ENCODE data around the gene RTCA. TPM values are rescaled to one million over a fixed set of nuclear protein-coding genes. Genes with fewer than 3 reads are reported as not detected.

The RTCA gene
- total RNA-seq, 6 donors from 2014 or later: 12.1 to 36.4 (median 30.3) TPM

GRCh38 chr1:100249537-100250257 lies 16.3 kb upstream of the RTCA start, which contains the start of gene DBT:
Gene DBT, minus strand, starts transcription at chr1:100249834. Its CDS starts 14 bp downstream, at chr1:100249820.
- ATAC-seq (ENCODE audit: low FRiP score in 2 of 2) (peak; percentile 100), DNase-seq (peak; percentile 7 to 98)
- WGBS, 2 donors: 0 to 1% methylated on average over 31 of the region's 31 CpGs
- TF ChIP-seq POLR2AphosphoS5 (IDR thresholded peaks at IDR 0.05) (peak; percentile 90 to 91), CTCF (IDR thresholded peaks at IDR 0.05) (no peak), POLR2A (IDR thresholded peaks at IDR 0.05) (peak in 3 of 4 donors; percentile 73 to 89 (median 85)), EP300 (IDR thresholded peaks at IDR 0.05) (no peak)
- H3K4me3 ChIP-seq: peak within 1 kb of the TSS; percentile 31 to 90 (median 72)
- peaks cover 9 to 16% (median 15%) of the 10 kb centered on the region in 4 donors for H3K4me1 ChIP-seq
- H3K27ac ChIP-seq: peak within 1 kb of the TSS; percentile 75 to 91 (median 86)
- no peaks in the 10 kb centered on the region for H3K9me3 ChIP-seq
- H3K27me3 ChIP-seq: no peaks in the 10 kb centered on the region
- no peaks in the 10 kb centered on the region for H3K36me3 ChIP-seq

- 0% methylated on average over 1 of the region's 1 CpG for WGBS, 2 donors
- no peak for ATAC-seq (ENCODE audit: low FRiP score in 2 of 2)
- Histone ChIP-seq H3K4me1 (peaks cover 9 to 16% (median 15%) of the 10 kb centered on the region in 4 donors), H3K36me3 (no peaks in the 10 kb centered on the region), H3K27ac (peak overlapping the region; percentile 75 to 91 (median 86)), H3K9me3 (no peaks in the 10 kb centered on the region), H3K27me3 (no peaks in the 10 kb centered on the region), H3K4me3 (peak overlapping the region in 3 of 4 donors; percentile 60 to 90 (median 84))
- DNase-seq: no peak
- TF ChIP-seq EP300 (IDR thresholded peaks at IDR 0.05) (no peak), POLR2A (IDR thresholded peaks at IDR 0.05) (no peak), CTCF (IDR thresholded peaks at IDR 0.05) (no peak), POLR2AphosphoS5 (IDR thresholded peaks at IDR 0.05) (no peak)
Observed at GRCh38 chr1:100250264-100250663, 15.8 kb upstream of the RTCA start.

- Histone ChIP-seq H3K27ac (no peak overlapping the region), H3K4me1 (peaks cover 9 to 16% (median 13%) of the 10 kb centered on the region in 4 donors), H3K36me3 (no peaks in the 10 kb centered on the region), H3K9me3 (no peaks in the 10 kb centered on the region), H3K27me3 (no peaks in the 10 kb centered on the region), H3K4me3 (no peak overlapping the region)
- WGBS, 2 donors: 95 to 96% methylated on average over 3 of the region's 3 CpGs
- no peak for TF ChIP-seq CTCF (IDR thresholded peaks at IDR 0.05)
- TF ChIP-seq EP300 (IDR thresholded peaks at IDR 0.05): no peak
- no peak for TF ChIP-seq POLR2A (IDR thresholded peaks at IDR 0.05)
- TF ChIP-seq POLR2AphosphoS5 (IDR thresholded peaks at IDR 0.05): no peak
- DNase-seq: no peak
- ATAC-seq (ENCODE audit: low FRiP score in 2 of 2): no peak
Observed at GRCh38 chr1:100250807-100251206, 15.2 kb upstream of the RTCA start.

- Histone ChIP-seq H3K27me3 (no peaks in the 10 kb centered on the region), H3K4me1 (peaks cover 9 to 16% (median 13%) of the 10 kb centered on the region in 4 donors), H3K27ac (no peak overlapping the region), H3K36me3 (no peaks in the 10 kb centered on the region), H3K4me3 (no peak overlapping the region), H3K9me3 (no peaks in the 10 kb centered on the region)
- no peak for TF ChIP-seq CTCF (IDR thresholded peaks at IDR 0.05)
- no peak for TF ChIP-seq POLR2A (IDR thresholded peaks at IDR 0.05)
- TF ChIP-seq EP300 (IDR thresholded peaks at IDR 0.05): no peak
- no peak for TF ChIP-seq POLR2AphosphoS5 (IDR thresholded peaks at IDR 0.05)
- WGBS, 2 donors: 70 to 77% methylated on average over 4 of the region's 4 CpGs
- no peak for DNase-seq
- ATAC-seq (ENCODE audit: low FRiP score in 2 of 2): no peak
Observed at GRCh38 chr1:100252901-100253300, 13.1 kb upstream of the RTCA start.
